HuH-7 (cell line): ENCODE measurements around the gene ADGRL2.

Source experiments
- DNase-seq: peaks from one replicate; pipeline ENCODE4 v3.0.0; 2011; ENCODE audit warnings: low spot score

The ADGRL2 gene

GRCh38 chr1:81912383-81912782 lies 111.6 kb downstream of the ADGRL2 start:
- DNase-seq: no peak

GRCh38 chr1:81915937-81916336 lies 115.2 kb downstream of the ADGRL2 start:
- DNase-seq: no peak

- DNase-seq: peak; percentile 7
Observed at GRCh38 chr1:81920245-81920740, 119.6 kb downstream of the ADGRL2 start.

GRCh38 chr1:81920886-81921285 lies 120.2 kb downstream of the ADGRL2 start:
- no peak for DNase-seq

GRCh38 chr1:81921344-81921743 lies 120.6 kb downstream of the ADGRL2 start:
- no peak for DNase-seq

GRCh38 chr1:81921851-81922462 lies 121.2 kb downstream of the ADGRL2 start:
- no peak for DNase-seq

GRCh38 chr1:81922955-81923354 lies 122.2 kb downstream of the ADGRL2 start:
- no peak for DNase-seq

- DNase-seq: no peak
Observed at GRCh38 chr1:81929106-81929505, 128.4 kb downstream of the ADGRL2 start.

- no peak for DNase-seq
Observed at GRCh38 chr1:81936853-81937252, 136.1 kb downstream of the ADGRL2 start.

- no peak for DNase-seq
Observed at GRCh38 chr1:81937791-81938450, 137.2 kb downstream of the ADGRL2 start.

- no peak for DNase-seq
Observed at GRCh38 chr1:81948495-81948894, 147.8 kb downstream of the ADGRL2 start.

GRCh38 chr1:81949421-81949820 lies 148.7 kb downstream of the ADGRL2 start:
- DNase-seq: no peak

- DNase-seq: no peak
Observed at GRCh38 chr1:81950037-81950436, 149.3 kb downstream of the ADGRL2 start.

GRCh38 chr1:81950591-81951244 lies 150.0 kb downstream of the ADGRL2 start:
- no peak for DNase-seq

- DNase-seq: no peak
Observed at GRCh38 chr1:81954534-81955020, 153.8 kb downstream of the ADGRL2 start.

- DNase-seq: no peak
Observed at GRCh38 chr1:81967951-81968350, 167.2 kb downstream of the ADGRL2 start.

GRCh38 chr1:81970416-81970815 lies 169.7 kb downstream of the ADGRL2 start:
- no peak for DNase-seq

GRCh38 chr1:81974222-81974841 lies 173.6 kb downstream of the ADGRL2 start:
- DNase-seq: no peak

- DNase-seq: no peak
Observed at GRCh38 chr1:81974883-81975555, 174.3 kb downstream of the ADGRL2 start.

- DNase-seq: no peak
Observed at GRCh38 chr1:81976539-81976938, 175.8 kb downstream of the ADGRL2 start.

GRCh38 chr1:81978945-81979344 lies 178.2 kb downstream of the ADGRL2 start:
- DNase-seq: no peak

GRCh38 chr1:81982523-81982922 lies 181.8 kb downstream of the ADGRL2 start:
- DNase-seq: no peak
